ENCODE data around the gene TIMM17B. TPM values are rescaled to one million over a fixed set of nuclear protein-coding genes. Genes with fewer than 3 reads are reported as not detected.

Gene TIMM17B
- total RNA-seq, 4 donors from 2014 or later, result 42.0 to 66.6 (median 47.1) TPM

DNA sequence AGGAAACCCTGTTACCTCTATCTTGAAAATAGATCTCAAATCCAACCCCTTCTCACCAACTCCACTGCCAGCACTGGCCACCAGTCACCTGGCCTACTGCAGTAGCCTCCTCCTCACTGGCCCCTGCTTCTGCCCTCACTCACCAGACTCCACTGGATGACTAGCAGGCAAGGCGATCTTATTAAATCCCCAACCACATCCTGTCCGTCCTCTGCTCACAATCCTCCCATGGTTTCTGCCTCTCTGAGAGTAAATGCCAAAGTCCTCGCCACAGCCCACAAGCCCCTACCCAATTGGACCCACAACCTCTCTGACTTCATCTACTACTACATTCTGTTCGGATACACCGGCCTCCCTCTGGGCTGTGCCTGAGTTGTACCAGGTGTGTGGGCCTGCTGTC lies 26.7 kb upstream of the TIMM17B start:
- DNase-seq (ENCODE audit: low spot score in 2 of 2), result no peak
- TF ChIP-seq POLR2A (IDR thresholded peaks at IDR 0.05) (no peak), EP300 (IDR thresholded peaks at IDR 0.05) (no peak)
- TF ChIP-seq, protein P1, sequence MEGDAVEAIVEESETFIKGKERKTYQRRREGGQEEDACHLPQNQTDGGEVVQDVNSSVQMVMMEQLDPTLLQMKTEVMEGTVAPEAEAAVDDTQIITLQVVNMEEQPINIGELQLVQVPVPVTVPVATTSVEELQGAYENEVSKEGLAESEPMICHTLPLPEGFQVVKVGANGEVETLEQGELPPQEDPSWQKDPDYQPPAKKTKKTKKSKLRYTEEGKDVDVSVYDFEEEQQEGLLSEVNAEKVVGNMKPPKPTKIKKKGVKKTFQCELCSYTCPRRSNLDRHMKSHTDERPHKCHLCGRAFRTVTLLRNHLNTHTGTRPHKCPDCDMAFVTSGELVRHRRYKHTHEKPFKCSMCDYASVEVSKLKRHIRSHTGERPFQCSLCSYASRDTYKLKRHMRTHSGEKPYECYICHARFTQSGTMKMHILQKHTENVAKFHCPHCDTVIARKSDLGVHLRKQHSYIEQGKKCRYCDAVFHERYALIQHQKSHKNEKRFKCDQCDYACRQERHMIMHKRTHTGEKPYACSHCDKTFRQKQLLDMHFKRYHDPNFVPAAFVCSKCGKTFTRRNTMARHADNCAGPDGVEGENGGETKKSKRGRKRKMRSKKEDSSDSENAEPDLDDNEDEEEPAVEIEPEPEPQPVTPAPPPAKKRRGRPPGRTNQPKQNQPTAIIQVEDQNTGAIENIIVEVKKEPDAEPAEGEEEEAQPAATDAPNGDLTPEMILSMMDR (IDR thresholded peaks at IDR 0.05), result no peak
- Histone ChIP-seq H3K9me3 (no peaks in the 10 kb centered on the region), H3K4me3 (no peak overlapping the region), H3K27me3 (no peaks in the 10 kb centered on the region), H3K27ac (no peak overlapping the region), H3K36me3 (peaks cover 0 to 37% (median 0%) of the 10 kb centered on the region in 3 donors), H3K4me1 (peaks cover 0 to 11% (median 2%) of the 10 kb centered on the region in 4 donors)
- 75 to 77% methylated on average over 5 of the region's 5 CpGs for WGBS, 2 donors

DNA sequence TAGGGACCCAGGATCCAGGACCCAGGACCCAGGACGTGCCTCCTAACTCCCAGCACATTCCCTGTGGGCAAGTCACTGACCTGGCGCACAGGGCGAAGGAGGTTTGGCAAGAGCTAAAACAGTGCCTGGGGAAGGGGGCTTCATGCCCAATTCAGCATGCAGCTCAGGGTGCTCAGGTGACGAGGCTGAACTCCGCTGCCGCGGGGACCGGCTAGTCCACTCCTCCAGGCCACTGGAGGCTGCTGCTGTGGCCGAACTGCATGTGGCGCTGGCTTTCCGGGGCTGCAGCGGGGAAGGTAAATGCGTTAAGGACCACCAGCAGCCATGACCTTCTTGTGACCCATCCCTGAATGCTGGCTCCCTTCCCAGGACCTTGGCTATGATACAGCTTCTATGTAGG lies 26.2 kb upstream of the TIMM17B start:
- Histone ChIP-seq H3K27me3 (no peaks in the 10 kb centered on the region), H3K36me3 (peaks cover 0 to 37% (median 0%) of the 10 kb centered on the region in 3 donors), H3K9me3 (no peaks in the 10 kb centered on the region), H3K27ac (no peak overlapping the region), H3K4me3 (no peak overlapping the region), H3K4me1 (peaks cover 0 to 11% (median 2%) of the 10 kb centered on the region in 4 donors)
- WGBS, 2 donors, result 82 to 90% methylated on average over 7 to 13 of the region's 13 CpGs
- TF ChIP-seq, protein P1 (IDR thresholded peaks at IDR 0.05), result no peak
- TF ChIP-seq EP300 (IDR thresholded peaks at IDR 0.05) (no peak), POLR2A (IDR thresholded peaks at IDR 0.05) (no peak)
- no peak for DNase-seq (ENCODE audit: low spot score in 2 of 2)

DNA sequence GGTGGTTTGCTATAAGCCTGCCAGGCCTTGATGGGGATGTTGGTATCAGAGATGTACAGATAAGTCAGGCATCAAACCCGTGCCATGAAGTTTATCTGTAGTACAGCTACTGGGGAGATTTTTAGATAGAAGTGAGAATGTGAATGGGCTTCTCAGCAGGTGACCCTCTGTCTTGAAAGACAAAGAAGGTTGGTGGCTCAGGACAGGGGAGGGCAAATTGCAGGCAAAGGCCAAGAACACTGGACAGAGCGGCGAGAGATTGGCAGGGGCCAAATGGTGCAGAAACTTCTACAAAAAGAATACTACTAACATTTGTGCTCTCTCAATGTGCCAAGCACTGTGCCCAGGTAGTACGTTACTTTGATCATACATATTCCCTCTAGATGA lies 23.1 kb upstream of the TIMM17B start:
- TF ChIP-seq, protein P1 (IDR thresholded peaks at IDR 0.05), result no peak
- TF ChIP-seq EP300 (IDR thresholded peaks at IDR 0.05), result no peak
- no peak for TF ChIP-seq POLR2A (IDR thresholded peaks at IDR 0.05)
- Histone ChIP-seq H3K4me1 (peaks cover 0 to 24% (median 2%) of the 10 kb centered on the region in 4 donors), H3K27ac (peak overlapping the region in 1 of 4 donors; percentile 19), H3K36me3 (peaks cover 0 to 37% (median 0%) of the 10 kb centered on the region in 3 donors), H3K27me3 (no peaks in the 10 kb centered on the region), H3K4me3 (no peak overlapping the region), H3K9me3 (no peaks in the 10 kb centered on the region)
- 83 to 93% methylated on average over 3 to 4 of the region's 4 CpGs for WGBS, 2 donors
- no peak for DNase-seq (ENCODE audit: low spot score in 2 of 2)

DNA sequence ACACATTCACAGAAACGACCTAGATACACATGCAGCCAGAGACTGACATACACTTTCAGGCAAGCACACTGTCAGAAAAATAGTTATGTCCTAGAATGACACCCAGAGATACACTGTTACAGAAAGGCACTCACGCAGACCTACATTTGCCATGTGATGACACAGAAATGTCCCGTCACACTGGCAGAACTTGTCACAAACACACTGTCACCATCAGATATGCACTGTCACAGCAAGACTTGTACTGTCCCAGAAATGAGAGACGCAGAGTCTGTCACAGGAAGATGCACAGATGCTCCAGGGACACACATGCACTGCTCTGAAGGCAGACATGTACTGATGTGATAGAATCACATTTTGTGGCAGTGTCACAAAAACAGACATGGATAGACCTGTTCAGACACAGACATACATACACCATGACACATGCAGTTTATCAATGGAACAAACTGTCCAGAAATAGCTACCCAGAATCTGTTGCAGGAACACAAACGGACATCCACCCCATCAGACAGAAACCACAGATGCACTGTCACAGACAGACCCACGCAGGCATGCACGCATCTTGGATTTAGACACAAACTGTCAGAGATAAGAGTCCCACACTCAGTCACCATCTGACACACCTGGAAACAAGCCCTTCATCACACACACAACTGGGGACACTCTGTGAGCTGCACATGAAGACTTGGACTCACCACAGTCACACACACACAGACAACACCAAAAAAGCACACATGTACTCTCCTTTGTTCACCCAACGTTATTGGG lies 22.6 kb upstream of the TIMM17B start:
- WGBS, 2 donors, result 44 to 54% methylated on average over 5 to 8 of the region's 8 CpGs
- Histone ChIP-seq H3K4me3 (no peak overlapping the region), H3K36me3 (peaks cover 0 to 31% (median 0%) of the 10 kb centered on the region in 3 donors), H3K9me3 (no peaks in the 10 kb centered on the region), H3K27ac (peak overlapping the region in 3 of 4 donors; percentile 90 to 92 (median 90)), H3K27me3 (no peaks in the 10 kb centered on the region), H3K4me1 (peaks cover 0 to 24% (median 2%) of the 10 kb centered on the region in 4 donors)
- TF ChIP-seq POLR2A (IDR thresholded peaks at IDR 0.05), result no peak
- TF ChIP-seq EP300 (IDR thresholded peaks at IDR 0.05), result no peak
- TF ChIP-seq, protein P1 (IDR thresholded peaks at IDR 0.05), result no peak
- no peak for DNase-seq (ENCODE audit: low spot score in 2 of 2)

DNA sequence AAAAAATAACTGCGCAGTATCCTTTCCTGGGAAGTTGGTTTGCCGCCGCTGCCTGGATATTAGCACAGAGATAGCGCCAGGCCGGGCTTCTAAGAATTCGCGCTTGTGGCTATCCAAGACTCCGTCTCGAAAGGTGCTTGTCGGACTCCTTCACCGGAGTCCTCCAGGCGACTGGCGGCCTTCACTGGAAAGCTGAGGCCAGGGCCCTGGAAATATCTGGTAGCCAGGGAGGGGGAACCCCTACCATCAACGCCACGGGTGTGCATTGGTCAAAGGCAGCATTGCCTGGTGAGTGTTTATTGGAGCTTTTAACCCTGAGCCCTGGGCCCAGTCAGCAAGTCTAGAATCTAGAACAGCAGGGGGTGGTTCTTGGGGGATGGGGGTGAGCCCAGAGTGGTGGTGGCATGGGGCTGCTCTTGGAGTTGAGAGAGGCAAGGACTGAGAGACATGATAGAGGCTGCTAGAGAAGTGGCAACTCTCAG lies 21.8 kb upstream of the TIMM17B start:
- H3K27ac ChIP-seq, result peak overlapping the region; percentile 85 to 92 (median 90)
- no peaks in the 10 kb centered on the region for H3K9me3 ChIP-seq
- peak overlapping the region; percentile 17 to 72 (median 52) for H3K4me3 ChIP-seq
- peaks cover 0 to 33% (median 0%) of the 10 kb centered on the region in 3 donors for H3K36me3 ChIP-seq
- WGBS, 2 donors, result 46% methylated on average over 15 of the region's 15 CpGs; no CpG with 5 or more reads in 1 of the 2 donors
- no peak for DNase-seq (ENCODE audit: low spot score in 2 of 2)
- no peak for TF ChIP-seq EP300 (IDR thresholded peaks at IDR 0.05)
- TF ChIP-seq, protein P1 (IDR thresholded peaks at IDR 0.05), result no peak
- TF ChIP-seq POLR2A (IDR thresholded peaks at IDR 0.05), result no peak
- no peaks in the 10 kb centered on the region for H3K27me3 ChIP-seq
- peaks cover 0 to 24% (median 2%) of the 10 kb centered on the region in 4 donors for H3K4me1 ChIP-seq

All from tibial nerve (tissue), 4 donors.